T-helper 1 cell treated with Interleukin-12 subunit alpha and Interleukin-12 subunit beta and Interleukin-4 antibody, amounts not matched to agents 30 ng/mL and 1 ng/mL, for 36 hours (primary cell): ENCODE results near the gene SYNM. TPM values are rescaled to one million over a fixed set of nuclear protein-coding genes. Genes with fewer than 3 reads are reported as not detected.

Experiments
- intact Hi-C: fragments of 100-400 bp; cut with micrococcal nuclease; formaldehyde crosslinking; loops from one replicate; pipeline ENCODE4 v1.15.1; 2024
- total RNA-seq: library from RNA; stranded (reverse); gene quantifications from 2 replicates; pipeline ENCODE4 v1.2.3, GENCODE V29; 2022

Gene SYNM
- total RNA-seq, 1 donor from 2014 or later, result 2.8 TPM

- intact Hi-C loops, result loop anchor here (5.0 kb wide), 1 partner anchor 48 kb away; no protein-coding TSS in a partner anchor
Observed at GRCh38 chr15:99164119-99164518, 59.2 kb downstream of the SYNM start.

- intact Hi-C loops, result no loop called here
Observed at GRCh38 chr15:99165020-99165790, 60.3 kb downstream of the SYNM start.

GRCh38 chr15:99165956-99166689, 61.2 kb downstream of the SYNM start:
- intact Hi-C loops, result no loop called here

- intact Hi-C loops, result no loop called here
Observed at GRCh38 chr15:99167201-99167600, 62.3 kb downstream of the SYNM start.

- intact Hi-C loops, result no loop called here
Observed at GRCh38 chr15:99167640-99168039, 62.8 kb downstream of the SYNM start.

- intact Hi-C loops, result no loop called here
Observed at GRCh38 chr15:99168601-99169580, 64.0 kb downstream of the SYNM start.

- intact Hi-C loops, result no loop called here
Observed at GRCh38 chr15:99169769-99170311, 65.0 kb downstream of the SYNM start.

GRCh38 chr15:99170476-99171065, 65.7 kb downstream of the SYNM start:
- intact Hi-C loops, result no loop called here

GRCh38 chr15:99172171-99172570, 67.3 kb downstream of the SYNM start:
- intact Hi-C loops, result no loop called here

- intact Hi-C loops, result no loop called here
Observed at GRCh38 chr15:99172989-99173388, 68.1 kb downstream of the SYNM start.

GRCh38 chr15:99174567-99175395, 69.9 kb downstream of the SYNM start:
- intact Hi-C loops, result no loop called here

- intact Hi-C loops, result no loop called here
Observed at GRCh38 chr15:99176757-99177156, 71.9 kb downstream of the SYNM start.

GRCh38 chr15:99177679-99178078, 72.8 kb downstream of the SYNM start:
- intact Hi-C loops, result no loop called here

- intact Hi-C loops, result no loop called here
Observed at GRCh38 chr15:99180086-99180963, 75.4 kb downstream of the SYNM start.

GRCh38 chr15:99180964-99181306, 76.1 kb downstream of the SYNM start:
- intact Hi-C loops, result no loop called here

GRCh38 chr15:99181545-99181971, 76.7 kb downstream of the SYNM start:
- intact Hi-C loops, result no loop called here

GRCh38 chr15:99182791-99183190, 77.9 kb downstream of the SYNM start:
- intact Hi-C loops, result no loop called here
